Stimulated activated CD8-positive, alpha-beta memory T cell treated with anti-CD3 and anti-CD28 coated beads, Interleukin-4, amount 100 ng/mL, for 1 hour (primary cell): Measurements from ENCODE around the gene FAM217B.
"Not testable (repeated sequence)": the region's sequence is repeated elsewhere in the genome, so short reads cannot be mapped to it uniquely, and the experiment has no call there.

Experiments
- DNase-seq, 2 donors: peaks; one replicate each; pipeline ENCODE4 v3.0.0-alpha.2; 2020; ENCODE audit warnings: low read depth in 2 of 2, low spot score in 1 of 2

Gene FAM217B

DNA sequence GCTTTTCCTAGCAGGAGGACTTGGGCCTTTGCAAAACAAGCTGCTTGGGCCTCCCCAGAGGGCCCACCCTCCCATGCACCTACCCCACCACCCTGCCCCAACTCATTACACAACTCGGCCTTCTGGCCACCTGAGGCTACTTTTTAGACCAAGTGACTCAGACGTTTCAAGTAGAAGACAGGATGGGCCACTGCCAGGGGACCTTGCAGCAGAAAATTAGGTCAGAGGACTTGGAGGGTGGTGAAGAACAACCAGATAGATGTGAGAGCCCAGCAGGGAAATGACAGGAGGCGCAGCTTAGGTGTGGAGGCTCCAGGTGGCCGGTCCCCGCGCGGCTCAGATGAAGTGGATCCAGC is 1.5 kb upstream of the FAM217B start:
- no peak for DNase-seq

DNA sequence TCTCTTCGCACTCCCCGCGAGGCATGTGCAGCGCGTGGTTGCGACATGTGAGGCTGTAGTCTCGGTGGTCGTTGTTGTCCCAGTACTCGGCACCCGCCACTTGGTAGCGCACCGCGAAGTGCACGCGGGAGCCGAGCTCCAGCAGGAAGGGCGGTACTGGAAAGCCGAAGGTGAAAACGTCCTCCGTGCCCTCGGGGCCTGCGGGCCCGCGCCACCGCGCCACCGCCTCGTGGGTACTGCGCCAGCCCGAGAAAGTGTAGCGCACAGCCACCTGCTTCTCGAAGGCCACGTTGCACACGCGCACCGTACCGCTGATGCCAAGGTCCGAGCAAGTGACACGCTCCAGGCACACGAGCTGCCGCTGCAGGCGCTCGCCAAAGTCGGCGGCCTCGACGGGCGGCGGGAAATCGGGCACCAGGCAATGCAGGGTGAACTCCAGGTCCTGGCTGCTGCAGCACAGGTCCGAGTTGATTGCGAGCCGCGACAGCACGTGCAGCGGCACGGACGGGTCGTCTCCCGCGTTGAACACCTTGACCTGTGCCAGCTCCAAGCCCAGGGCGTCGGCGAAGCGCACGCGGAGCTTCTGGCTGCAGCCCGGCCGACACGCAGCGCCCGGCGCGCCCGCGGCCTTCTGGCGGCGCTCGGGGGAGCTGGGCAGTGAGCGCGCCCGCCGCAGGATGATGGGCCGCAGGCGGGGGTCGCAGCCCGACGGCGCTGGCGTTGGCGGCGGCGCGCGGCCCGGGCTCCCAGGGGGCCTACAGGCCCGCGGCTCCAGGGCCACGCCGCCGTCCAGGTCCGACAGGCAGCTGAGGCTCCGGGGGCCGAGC is 924 bp upstream of the FAM217B start:
- no peak for DNase-seq

DNA sequence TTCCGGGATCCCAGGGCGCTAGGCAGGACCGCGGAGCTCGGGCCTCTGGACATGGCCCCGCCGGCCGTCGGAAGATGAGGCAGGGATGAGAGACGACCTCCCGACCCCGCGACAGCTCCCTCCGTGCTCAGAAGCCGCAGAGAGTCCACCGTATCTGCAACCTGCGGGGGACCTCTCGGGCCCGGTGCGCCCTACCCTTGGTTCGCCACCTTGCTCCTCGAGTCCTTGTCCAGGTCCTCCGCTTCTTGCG is 385 bp upstream of the FAM217B start:
- no peak for DNase-seq

DNA sequence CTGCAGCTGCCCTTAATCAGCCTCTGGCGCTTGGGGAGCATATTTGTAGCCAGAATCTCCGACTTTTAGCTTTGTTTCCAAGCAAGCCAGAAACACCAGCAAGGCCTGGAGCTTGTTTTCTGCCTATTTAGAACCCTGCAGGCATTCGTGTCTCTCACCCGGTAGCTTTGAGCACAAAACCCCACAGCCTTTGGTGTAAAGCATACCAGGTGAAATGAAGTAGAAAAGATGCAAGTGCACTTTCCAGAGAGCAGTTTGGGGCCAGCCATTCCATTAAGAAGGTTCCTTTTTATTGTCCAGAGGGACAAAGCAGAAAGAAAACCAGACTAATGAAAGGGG is 736 bp downstream of the FAM217B start:
- no peak for DNase-seq

DNA sequence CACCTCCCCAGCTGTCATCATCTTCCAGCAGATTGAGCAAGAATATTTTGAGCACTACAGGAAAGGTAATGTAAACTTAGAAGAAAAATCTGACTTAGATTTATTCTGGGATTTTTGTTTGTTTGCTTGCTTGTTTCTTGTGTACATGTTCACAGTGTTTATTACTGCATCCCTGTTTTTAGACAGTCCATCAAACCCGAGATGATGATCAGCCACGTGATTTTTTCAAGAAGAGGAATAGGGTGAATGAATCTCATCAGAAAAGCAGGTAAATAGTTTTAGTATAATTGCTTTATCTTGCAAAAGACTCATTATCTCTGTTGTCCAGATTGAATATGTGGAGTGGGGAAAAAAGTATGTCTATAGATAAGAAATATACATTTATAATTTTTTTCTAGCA is 2.1 kb downstream of the FAM217B start:
- DNase-seq, result no peak

DNA sequence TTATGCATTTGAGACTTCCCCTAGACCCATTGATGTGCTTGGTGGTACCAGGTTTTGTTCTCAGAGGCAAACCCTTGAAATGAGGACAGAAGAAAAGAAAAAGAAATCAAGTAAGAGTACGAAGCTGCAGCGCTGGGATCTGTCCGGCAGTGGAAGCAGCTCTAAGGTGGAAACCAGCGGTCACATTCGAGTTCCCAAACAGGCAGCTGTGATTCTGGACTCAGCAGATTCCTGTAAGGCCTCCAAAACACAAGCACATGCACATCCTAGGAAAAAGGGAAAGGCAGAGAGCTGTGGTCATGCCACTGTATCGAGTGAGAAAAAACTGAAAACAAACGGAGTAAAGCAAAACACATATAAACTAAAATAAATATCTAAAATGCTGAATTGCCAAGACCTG is 4.5 kb downstream of the FAM217B start:
- no peak for DNase-seq

DNA sequence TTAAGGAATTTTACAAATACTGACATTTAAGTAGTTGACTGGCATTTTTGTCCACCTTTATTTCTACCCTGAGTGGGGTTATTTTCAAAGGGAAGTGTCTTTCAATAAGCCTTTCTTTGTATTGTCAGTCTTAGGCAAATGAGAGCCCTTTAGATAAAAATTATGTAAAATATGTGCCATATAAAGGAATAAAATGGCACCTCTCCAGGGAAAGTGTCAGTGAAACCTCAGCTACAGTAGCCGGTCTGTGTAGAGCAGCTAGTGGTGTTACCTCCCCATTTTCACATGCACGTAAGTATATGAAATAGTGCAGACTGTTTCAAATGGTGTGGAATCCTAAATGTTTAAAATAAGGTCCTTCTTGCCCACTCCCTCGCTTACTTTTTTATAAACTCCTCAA is 5.0 kb downstream of the FAM217B start:
- DNase-seq, result no peak

DNA sequence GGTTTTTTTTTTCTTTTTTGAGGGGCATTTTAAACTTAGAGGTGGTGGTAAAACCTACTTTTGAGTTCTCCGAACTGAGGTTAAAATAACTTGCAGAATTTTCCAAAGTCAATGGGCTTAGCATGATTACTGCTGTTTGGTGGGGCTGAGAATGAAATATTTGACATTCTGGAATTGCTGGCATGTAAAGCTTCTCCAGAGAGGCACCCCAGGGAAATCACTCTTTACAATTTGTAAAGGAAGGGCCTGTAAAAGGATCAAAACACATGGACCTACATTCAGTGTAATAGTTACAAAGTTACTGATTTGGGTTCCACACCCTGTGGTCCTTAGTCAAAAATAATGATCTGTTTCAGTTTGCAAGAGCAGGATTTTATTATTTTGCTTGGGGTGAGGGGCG is 5.5 kb downstream of the FAM217B start:
- no peak for DNase-seq

DNA sequence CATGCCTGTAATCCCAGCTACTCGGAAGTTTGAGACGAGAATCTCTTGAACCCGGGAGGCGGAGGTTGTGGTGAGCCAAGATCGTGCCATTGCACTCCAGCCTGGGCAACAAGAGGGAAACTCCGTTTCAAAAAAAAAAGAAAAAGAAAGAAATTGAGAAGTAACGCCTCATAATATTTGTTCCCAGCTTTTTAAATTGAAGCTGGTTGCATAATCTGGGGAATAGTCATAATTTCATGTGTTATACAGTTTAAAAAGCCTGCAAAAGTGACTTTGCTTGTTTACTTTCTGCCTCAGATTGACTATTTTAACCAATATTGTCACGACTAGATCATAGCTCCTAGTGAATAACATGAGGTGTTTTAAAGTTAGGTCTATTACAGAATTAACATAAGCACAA is 7.2 kb downstream of the FAM217B start:
- DNase-seq, result no peak

DNA sequence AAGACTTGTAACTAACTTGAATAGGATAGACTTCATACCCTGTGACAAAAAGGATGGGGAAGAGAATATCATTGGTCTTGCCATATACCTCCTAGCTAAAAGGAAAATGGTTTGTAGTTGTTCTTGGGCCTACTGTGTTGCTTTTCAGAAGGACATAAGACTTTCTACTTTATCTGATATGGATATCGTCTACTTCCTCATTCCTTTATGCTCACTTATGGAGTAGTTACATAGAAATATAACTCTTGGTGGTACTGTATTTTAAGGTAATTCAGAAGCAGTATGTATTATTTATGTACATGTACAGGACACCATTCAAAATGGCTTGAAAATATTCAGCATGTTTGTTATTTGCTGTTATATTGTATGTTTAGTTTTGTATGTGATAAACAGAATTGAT is 8.0 kb downstream of the FAM217B start:
- no peak for DNase-seq

DNA sequence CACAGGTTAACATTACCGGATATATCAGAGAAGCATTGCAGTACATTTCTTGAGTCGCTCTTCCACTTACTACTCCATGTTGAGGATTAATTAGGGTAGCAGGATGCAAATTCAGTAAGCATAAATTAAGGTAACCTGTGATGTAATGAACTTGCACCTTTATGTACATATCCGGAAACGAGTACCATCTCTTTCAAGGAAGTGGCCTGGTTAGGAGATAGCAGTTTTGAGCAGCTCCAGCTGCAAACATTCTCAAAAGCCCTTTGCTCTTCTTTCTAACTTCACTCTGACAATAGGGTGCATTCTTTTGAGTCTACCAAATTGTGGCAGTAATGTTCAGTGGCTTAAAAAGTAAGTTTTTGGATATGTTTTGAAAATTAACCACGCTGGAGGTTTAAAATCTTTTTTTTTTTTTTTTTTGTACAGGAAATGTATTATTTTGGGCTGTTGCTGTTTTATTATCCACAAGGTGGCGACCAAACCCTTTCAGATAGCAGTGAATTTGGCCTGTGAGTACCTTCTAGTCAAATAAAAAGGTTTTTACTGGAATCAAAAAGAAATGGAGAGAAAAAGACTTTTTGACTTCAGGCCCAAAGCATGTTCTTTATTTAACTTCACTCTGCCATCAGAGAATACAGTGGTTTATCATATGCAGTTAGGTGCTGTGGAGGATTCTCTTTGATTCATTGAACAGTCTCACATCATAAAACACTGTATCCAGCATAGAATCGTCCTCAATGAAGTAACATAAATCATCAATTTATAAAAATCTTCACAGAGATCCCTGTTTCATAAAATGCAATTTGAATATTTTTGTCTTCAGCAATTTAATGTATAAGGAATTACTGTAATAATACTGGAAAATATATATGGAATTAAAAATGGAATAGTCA is 8.9 kb downstream of the FAM217B start:
- no peak for DNase-seq

DNA sequence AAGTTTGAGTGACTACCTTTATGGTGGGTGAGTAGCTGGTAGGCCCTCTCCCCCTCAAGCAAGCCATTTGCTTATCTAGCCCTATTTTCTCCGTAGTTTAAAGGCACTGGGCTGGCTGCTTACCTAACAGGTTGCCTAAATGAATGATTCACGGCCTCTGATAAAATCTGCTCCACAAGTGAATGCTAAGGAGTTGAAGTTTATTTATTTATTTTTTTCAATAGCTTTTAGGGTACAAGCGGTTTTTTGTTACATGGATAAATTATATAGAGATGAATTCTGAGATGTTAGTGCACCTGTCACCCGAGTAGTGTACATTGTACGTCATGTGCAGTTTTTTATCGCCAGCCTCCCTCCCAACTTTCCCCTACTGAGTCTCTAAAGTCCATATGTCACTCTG is 9.7 kb downstream of the FAM217B start:
- DNase-seq, result no peak

DNA sequence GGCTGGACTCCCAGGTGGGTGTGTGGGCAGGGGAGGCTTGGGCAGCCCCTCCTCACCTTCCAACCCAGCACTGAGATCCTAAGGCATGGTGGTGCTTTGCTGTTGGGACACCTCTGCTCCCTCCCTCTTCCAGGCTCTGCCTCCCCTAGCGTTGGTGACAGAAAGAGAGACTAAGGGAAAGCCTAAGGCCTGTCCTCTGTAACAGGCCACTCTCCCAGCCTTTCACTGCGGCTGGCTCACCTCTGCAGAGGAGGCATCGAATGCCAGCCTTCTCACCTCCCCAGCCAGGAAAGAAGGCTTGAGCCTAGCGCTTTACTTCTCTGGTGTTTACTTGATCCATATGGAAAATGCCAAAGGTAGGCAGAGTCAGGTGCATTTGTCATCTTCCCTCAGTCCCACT is 14.5 kb downstream of the FAM217B start:
- no peak for DNase-seq

DNA sequence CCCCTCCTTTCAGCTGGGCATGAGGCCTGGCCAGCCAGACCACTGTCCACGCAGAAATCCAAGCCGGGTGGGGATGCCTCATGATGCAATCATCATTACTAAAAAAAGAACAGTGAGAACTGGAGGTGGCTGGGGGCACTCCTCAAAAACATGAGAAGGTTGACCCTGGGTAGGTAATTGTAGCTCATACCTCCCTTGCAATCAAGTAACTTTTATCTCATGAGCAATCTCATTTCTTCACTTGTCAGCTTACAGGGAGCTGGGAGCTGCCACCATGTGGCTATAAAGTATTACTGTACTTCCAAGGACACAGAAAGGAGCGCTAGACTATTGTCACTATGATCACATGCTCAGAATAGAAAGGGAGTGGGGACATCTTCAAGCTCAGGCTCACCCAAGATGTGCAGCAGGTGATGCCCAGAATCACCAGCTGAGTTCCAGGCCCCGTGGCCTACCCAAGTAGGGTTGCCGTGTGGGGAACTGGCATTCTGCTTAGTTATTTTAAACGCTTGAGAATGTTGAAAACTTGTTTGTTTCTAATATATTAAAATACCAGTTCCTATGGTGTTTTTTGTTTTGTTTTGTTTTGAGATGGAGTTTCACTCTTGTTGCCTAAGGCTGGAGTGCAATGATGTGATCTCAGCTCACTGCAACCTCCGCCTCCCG is 15.1 kb downstream of the FAM217B start:
- no peak for DNase-seq

DNA sequence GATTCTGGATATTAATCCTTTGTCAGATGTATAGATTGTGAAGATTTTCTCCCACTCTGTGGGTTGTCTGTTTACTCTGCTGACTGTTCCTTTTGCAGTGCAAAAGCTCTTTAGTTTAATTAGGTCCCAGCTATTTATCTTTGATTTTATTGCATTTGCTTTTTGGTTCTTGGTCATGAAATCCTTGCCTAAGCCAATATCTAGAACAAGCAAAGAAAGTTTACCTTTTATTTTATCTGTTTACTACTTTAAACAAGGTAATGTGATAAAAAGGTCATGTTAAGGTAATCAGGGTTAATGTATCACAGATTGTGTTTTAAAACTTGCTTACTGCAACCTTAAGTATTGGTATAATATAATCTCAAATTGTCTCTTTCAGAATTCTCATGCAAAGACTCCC is 17.4 kb downstream of the FAM217B start:
- DNase-seq, result not testable (repeated sequence)

DNA sequence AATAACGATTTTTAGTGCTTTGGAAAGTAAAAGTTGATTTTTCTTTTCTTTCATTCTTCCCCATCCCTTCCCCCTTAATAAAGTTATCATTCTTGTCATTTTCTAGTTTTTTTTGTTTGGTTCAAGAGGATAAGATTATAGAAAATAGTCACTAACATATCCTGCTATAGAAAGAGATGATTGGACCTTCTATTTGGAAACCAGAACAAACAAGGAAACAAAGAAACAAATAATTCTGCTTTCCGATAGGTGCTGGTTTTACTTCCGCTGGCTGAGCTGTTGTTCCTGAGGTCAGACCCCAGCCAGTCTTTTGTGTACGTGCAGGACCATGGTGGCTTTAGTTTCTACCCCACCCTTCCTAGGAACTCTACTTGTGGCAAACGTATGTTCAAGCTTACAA is 17.9 kb downstream of the FAM217B start, which contains the start of gene CDH26:
Gene CDH26 (plus strand): TSS at position 301 of the 400 bp plus-strand sequence. CDS start 304 bp downstream, outside the sequence.
- no peak for DNase-seq

DNA sequence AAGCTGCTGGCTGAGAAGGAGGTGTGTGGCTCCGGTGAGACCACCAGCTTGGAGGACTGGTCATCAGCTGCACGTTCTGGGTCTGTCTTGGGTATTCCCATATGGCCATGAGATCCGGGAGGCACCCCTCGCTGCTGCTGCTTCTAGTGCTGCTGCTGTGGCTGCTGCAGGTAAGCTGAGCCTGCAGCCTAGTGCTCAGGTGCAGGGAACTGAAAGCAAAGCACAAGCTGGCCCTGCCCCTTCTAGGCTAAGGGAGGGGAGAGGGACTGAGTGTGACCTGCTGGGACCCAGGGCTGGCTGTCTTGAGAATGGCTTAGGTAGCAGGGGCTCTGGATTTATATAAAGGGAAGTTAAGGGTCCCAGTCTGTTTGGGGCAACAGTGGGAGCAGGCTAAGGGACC is 18.4 kb downstream of the FAM217B start:
- DNase-seq, result no peak

DNA sequence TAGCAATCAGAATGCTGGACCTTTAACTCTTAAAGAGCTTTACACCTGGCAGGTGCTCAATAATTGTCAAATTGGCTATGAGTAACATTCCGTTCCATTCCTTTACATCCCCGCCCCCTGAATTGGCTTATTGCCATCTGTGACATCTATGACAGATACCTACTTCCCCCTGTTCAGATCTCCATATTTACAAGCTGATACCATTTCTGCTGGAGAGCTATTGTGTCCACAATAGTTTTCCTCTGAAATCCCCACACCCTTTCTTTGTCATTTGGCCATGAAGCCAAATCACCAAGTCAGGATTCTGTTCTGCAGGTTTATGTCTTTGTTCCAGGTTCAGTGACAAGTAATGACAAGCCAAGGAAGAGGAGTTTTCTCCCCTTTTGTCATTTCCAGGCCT is 21.2 kb downstream of the FAM217B start:
- no peak for DNase-seq

DNA sequence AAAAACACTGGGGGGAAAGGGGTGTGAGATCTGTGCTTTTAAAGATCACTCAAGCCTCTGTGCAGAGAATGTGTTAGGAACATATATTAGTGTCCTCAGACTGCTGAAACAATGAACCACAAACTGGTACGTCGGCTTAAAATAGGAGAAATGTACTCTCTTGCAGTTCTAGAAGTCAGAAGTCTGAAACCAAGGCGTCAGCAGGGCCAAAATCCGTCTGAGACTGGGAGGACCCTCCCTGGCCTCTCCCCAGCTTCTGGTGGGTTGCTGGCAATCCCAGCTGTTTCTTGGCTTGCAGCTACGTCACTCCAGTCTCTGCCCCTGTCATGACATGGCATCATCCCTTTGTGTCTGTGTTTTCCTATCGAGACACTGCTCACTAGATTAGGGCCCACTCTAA is 22.0 kb downstream of the FAM217B start:
- no peak for DNase-seq

DNA sequence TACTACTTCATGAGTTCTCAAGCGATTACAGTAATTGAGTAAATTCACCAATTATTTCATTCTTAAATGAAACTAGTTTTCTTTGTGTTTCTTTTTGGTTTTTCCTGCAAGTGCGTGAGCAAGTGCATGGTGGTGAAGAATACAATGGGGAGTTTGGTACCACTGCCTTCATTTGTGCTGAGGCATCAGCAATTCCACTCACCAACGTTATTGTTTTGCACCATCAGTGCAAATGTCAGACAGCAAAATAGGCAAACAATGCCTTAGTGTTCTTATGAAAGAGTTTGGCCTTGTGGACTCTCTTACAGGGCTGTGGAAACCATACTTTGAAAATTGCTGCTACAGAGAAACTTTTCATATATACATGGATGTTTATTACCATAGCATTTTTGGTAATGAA is 26.2 kb downstream of the FAM217B start:
- DNase-seq, result no peak

DNA sequence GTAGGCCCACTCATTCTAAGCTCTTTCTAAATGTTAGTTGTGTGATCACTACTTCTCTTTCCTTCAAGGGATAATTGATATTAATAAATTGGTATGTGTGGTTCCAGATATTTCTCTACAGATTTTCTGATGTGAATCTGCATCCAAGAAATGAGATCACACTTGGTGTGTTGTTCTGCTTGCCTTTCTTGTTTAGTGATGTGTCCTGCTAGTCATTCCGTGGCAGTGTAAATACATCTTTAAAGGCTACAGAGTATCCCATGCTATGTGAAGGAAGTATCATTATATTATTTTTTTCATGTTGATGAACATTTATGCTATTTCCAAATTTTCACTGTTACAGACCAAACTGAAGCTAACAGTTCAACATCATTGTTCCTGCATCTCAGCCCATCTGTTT is 31.2 kb downstream of the FAM217B start:
- no peak for DNase-seq
